ENCODE measurements around the gene PTPN4.
A peak's percentile ranks its signal among the peaks of the same experiment; 100 is the strongest.
"Not testable (repeated sequence)": the region's sequence is repeated elsewhere in the genome, so short reads cannot be mapped to it uniquely, and the experiment has no call there.

PTPN4 gene

DNA sequence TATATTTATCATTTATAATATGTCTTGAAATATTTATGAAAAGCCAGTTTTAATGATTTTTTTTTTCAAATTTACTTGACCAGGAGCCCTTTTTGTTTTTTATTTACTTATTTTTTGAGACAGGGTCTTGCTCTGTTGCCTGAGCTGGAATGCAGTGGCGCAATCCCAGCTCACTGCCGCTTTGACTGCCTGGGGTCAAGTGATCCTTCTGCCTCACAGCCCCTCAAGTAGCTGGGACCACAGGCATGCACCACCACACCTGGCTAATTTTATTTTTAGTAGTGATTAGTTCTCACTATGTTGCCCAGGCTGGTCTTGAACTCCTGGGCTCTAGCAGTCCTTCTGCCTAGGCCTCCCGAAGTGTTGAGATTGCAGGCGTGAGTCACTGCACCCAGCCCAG lies 258.8 kb downstream of the PTPN4 start:
- no CpG with 5 or more reads among the region's 4 CpGs for WGBS (ENCODE audit: extremely low coverage, insufficient coverage, insufficient read length)
- Histone ChIP-seq H4K91ac (ENCODE audit: low read depth, low read length) (no peak overlapping the region), H2BK12ac (ENCODE audit: low read length) (no peak overlapping the region), H2BK120ac (ENCODE audit: insufficient read depth, low read length, poor library complexity) (no peak overlapping the region), H3K18ac (ENCODE audit: low read length) (no peak overlapping the region), H2AFZ (ENCODE audit: insufficient read depth, low read length, poor library complexity) (no peak overlapping the region), H3K79me1 (ENCODE audit: low read length) (no peaks in the 10 kb centered on the region), H3K14ac (ENCODE audit: low read length) (no peak overlapping the region), H4K8ac (ENCODE audit: low read depth, low read length) (no peak overlapping the region), H2BK5ac (ENCODE audit: low read depth, low read length, poor library complexity) (no peak overlapping the region), H3K4ac (ENCODE audit: low read depth, low read length) (peak overlapping the region; percentile 20), H3K23ac (ENCODE audit: low read length) (no peak overlapping the region), H2AK5ac (ENCODE audit: low read length) (no peak overlapping the region), H3K27me3 (ENCODE audit: insufficient read depth, low read length) (no peaks in the 10 kb centered on the region), H3K36me3 (ENCODE audit: control insufficient read depth in 1 of 2, insufficient read depth in 2 of 2, low read length in 2 of 2) (no peaks in the 10 kb centered on the region), H3K4me1 (ENCODE audit: control insufficient read depth in 1 of 2, insufficient read depth in 2 of 2, low read length in 2 of 2) (peaks cover 0 to 2% of the 10 kb centered on the region in 2 experiments), H3K79me2 (ENCODE audit: control insufficient read depth, insufficient read depth, low read length, poor library complexity) (no peaks in the 10 kb centered on the region), H3K4me3 (ENCODE audit: low read depth, low read length) (no peak overlapping the region), H3K9me3 (ENCODE audit: insufficient read depth, low read depth, low read length) (no peaks in the 10 kb centered on the region), H3K9ac (ENCODE audit: low read length) (no peak overlapping the region), H3K4me2 (ENCODE audit: low read length) (no peak overlapping the region), H3K27ac (ENCODE audit: low read depth, low read length) (no peak overlapping the region), H4K12ac (ENCODE audit: low read depth, low read length) (no peak overlapping the region)
- DNase-seq = peak in 1 of 2 donors; percentile 33

DNA sequence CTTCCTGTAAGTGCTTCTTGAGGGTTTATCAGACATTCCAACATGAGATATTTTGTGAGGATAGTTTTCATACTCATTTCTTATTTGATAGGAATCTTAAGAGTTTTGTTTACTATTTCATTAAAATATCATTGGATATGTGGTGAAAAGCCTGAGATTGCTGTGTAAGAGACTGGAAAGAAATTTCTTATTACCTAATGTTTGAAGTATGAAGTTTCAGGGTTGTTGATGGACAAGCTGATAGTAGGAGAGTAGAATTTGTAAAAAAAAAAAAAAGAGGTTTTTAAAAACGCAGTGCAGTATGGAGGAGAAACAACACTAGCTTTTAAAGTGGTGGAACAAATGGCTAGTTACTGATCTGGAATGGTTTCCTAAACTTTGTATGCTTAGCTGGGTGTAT lies 260.8 kb downstream of the PTPN4 start:
- no CpG with 5 or more reads among the region's 1 CpG for WGBS (ENCODE audit: extremely low coverage, insufficient coverage, insufficient read length)
- DNase-seq = peak in 1 of 2 donors; percentile 73
- no peak overlapping the region for H2BK12ac ChIP-seq (ENCODE audit: low read length)
- H3K36me3 ChIP-seq (ENCODE audit: control insufficient read depth in 1 of 2, insufficient read depth in 2 of 2, low read length in 2 of 2) = peaks cover 0 to 2% of the 10 kb centered on the region in 2 experiments
- no peak overlapping the region for H3K4me3 ChIP-seq (ENCODE audit: low read depth, low read length)
- H3K9me3 ChIP-seq (ENCODE audit: insufficient read depth, low read depth, low read length) = no peaks in the 10 kb centered on the region
- H2AK5ac ChIP-seq (ENCODE audit: low read length) = no peak overlapping the region
- H3K23ac ChIP-seq (ENCODE audit: low read length) = no peak overlapping the region
- H3K4me1 ChIP-seq (ENCODE audit: control insufficient read depth in 1 of 2, insufficient read depth in 2 of 2, low read length in 2 of 2) = peaks cover 0 to 2% of the 10 kb centered on the region in 2 experiments
- H3K79me2 ChIP-seq (ENCODE audit: control insufficient read depth, insufficient read depth, low read length, poor library complexity) = no peaks in the 10 kb centered on the region
- no peak overlapping the region for H2BK120ac ChIP-seq (ENCODE audit: insufficient read depth, low read length, poor library complexity)
- H3K9ac ChIP-seq (ENCODE audit: low read length) = no peak overlapping the region
- H4K12ac ChIP-seq (ENCODE audit: low read depth, low read length) = no peak overlapping the region
- H3K4me2 ChIP-seq (ENCODE audit: low read length) = no peak overlapping the region
- no peak overlapping the region for H2AFZ ChIP-seq (ENCODE audit: insufficient read depth, low read length, poor library complexity)
- no peak overlapping the region for H3K27ac ChIP-seq (ENCODE audit: low read depth, low read length)
- no peaks in the 10 kb centered on the region for H3K79me1 ChIP-seq (ENCODE audit: low read length)
- no peak overlapping the region for H2BK5ac ChIP-seq (ENCODE audit: low read depth, low read length, poor library complexity)
- no peak overlapping the region for H3K14ac ChIP-seq (ENCODE audit: low read length)
- no peak overlapping the region for H3K4ac ChIP-seq (ENCODE audit: low read depth, low read length)
- H4K91ac ChIP-seq (ENCODE audit: low read depth, low read length) = no peak overlapping the region
- H4K8ac ChIP-seq (ENCODE audit: low read depth, low read length) = no peak overlapping the region
- H3K27me3 ChIP-seq (ENCODE audit: insufficient read depth, low read length) = no peaks in the 10 kb centered on the region
- H3K18ac ChIP-seq (ENCODE audit: low read length) = no peak overlapping the region

DNA sequence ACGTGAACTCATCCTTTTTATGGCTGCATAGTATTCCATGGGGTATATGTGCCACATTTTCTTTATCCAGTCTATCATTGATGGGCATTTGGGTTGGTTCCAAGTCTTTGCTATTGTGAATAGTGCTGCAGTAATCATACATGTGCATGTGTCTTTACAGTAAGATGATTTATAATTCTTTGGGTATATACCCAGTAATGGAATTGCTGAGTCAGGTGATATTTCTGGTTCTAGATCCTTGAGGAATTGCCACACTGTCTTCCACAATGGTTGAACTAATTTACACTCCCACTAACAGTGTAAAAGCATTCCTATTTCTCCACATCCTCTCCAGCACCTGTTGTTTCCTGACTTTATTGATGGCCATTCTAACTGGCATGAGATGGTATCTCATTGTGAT lies 262.8 kb downstream of the PTPN4 start:
- not testable (repeated sequence) for H2BK120ac ChIP-seq (ENCODE audit: insufficient read depth, low read length, poor library complexity); H3K4me2 ChIP-seq (ENCODE audit: low read length); H4K8ac ChIP-seq (ENCODE audit: low read depth, low read length); H3K27ac ChIP-seq (ENCODE audit: low read depth, low read length); H4K91ac ChIP-seq (ENCODE audit: low read depth, low read length); H3K9me3 ChIP-seq (ENCODE audit: insufficient read depth, low read depth, low read length); H3K9ac ChIP-seq (ENCODE audit: low read length); H2AFZ ChIP-seq (ENCODE audit: insufficient read depth, low read length, poor library complexity); H3K4me1 ChIP-seq (ENCODE audit: control insufficient read depth in 1 of 2, insufficient read depth in 2 of 2, low read length in 2 of 2); H3K4me3 ChIP-seq (ENCODE audit: low read depth, low read length); H3K79me1 ChIP-seq (ENCODE audit: low read length); H3K79me2 ChIP-seq (ENCODE audit: control insufficient read depth, insufficient read depth, low read length, poor library complexity); H3K4ac ChIP-seq (ENCODE audit: low read depth, low read length); H3K14ac ChIP-seq (ENCODE audit: low read length); H3K36me3 ChIP-seq (ENCODE audit: control insufficient read depth in 1 of 2, insufficient read depth in 2 of 2, low read length in 2 of 2); DNase-seq; H3K18ac ChIP-seq (ENCODE audit: low read length); H2BK12ac ChIP-seq (ENCODE audit: low read length); H3K23ac ChIP-seq (ENCODE audit: low read length); H2BK5ac ChIP-seq (ENCODE audit: low read depth, low read length, poor library complexity); H4K12ac ChIP-seq (ENCODE audit: low read depth, low read length); H2AK5ac ChIP-seq (ENCODE audit: low read length); H3K27me3 ChIP-seq (ENCODE audit: insufficient read depth, low read length)
- WGBS (ENCODE audit: extremely low coverage, insufficient coverage, insufficient read length) = no CpG with 5 or more reads among the region's 1 CpG

DNA sequence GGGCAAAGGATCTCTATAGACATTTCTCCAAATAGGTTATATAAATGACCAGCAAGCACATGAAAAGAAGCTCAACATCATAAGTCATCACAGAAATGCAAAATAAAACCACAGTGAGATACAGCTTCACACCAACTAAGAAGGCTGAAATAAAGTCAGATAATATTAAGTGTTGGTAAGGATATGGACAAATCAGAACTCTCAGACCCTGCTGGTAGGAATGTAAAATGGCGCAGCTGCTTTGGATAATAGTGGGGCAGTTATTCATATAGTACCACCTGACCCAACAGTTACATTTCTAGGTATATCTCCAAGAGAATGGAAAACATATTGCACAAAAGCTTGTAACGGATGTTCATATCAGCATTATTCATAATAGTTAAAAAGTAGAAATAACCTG lies 267.2 kb downstream of the PTPN4 start:
- Histone ChIP-seq H3K4me2 (ENCODE audit: low read length) (no peak overlapping the region), H3K79me2 (ENCODE audit: control insufficient read depth, insufficient read depth, low read length, poor library complexity) (no peaks in the 10 kb centered on the region), H3K27me3 (ENCODE audit: insufficient read depth, low read length) (no peaks in the 10 kb centered on the region), H2AK5ac (ENCODE audit: low read length) (no peak overlapping the region), H3K23ac (ENCODE audit: low read length) (no peak overlapping the region), H3K14ac (ENCODE audit: low read length) (no peak overlapping the region), H3K9ac (ENCODE audit: low read length) (no peak overlapping the region), H3K18ac (ENCODE audit: low read length) (no peak overlapping the region), H3K9me3 (ENCODE audit: insufficient read depth, low read depth, low read length) (no peaks in the 10 kb centered on the region), H4K12ac (ENCODE audit: low read depth, low read length) (no peak overlapping the region), H3K4me3 (ENCODE audit: low read depth, low read length) (no peak overlapping the region), H2BK12ac (ENCODE audit: low read length) (no peak overlapping the region), H3K79me1 (ENCODE audit: low read length) (peaks cover 2% of the 10 kb centered on the region), H2BK5ac (ENCODE audit: low read depth, low read length, poor library complexity) (no peak overlapping the region), H2AFZ (ENCODE audit: insufficient read depth, low read length, poor library complexity) (no peak overlapping the region), H3K27ac (ENCODE audit: low read depth, low read length) (no peak overlapping the region), H4K91ac (ENCODE audit: low read depth, low read length) (no peak overlapping the region), H3K4me1 (ENCODE audit: control insufficient read depth in 1 of 2, insufficient read depth in 2 of 2, low read length in 2 of 2) (peaks cover 9% of the 10 kb centered on the region in 2 experiments), H2BK120ac (ENCODE audit: insufficient read depth, low read length, poor library complexity) (no peak overlapping the region), H3K36me3 (ENCODE audit: control insufficient read depth in 1 of 2, insufficient read depth in 2 of 2, low read length in 2 of 2) (peaks cover 0 to 2% of the 10 kb centered on the region in 2 experiments), H3K4ac (ENCODE audit: low read depth, low read length) (no peak overlapping the region), H4K8ac (ENCODE audit: low read depth, low read length) (no peak overlapping the region)
- WGBS (ENCODE audit: extremely low coverage, insufficient coverage, insufficient read length) = no CpG with 5 or more reads among the region's 2 CpGs
- DNase-seq = peak; percentile 21 to 74

Measured in trophoblast cell (in vitro differentiated cells and primary cell).